ENCODE data around the gene SIPA1L3. TPM values are rescaled to one million over a fixed set of nuclear protein-coding genes. Genes with fewer than 3 reads are reported as not detected.

SIPA1L3 gene
- total RNA-seq, 1 experiment from 2014 or later: 19.9 TPM

GRCh38 chr19:38142176-38143035 is 235.4 kb downstream of the SIPA1L3 start:
- DNase-seq (ENCODE audit: low spot score): peak; percentile 76
- H3K4me3 ChIP-seq (ENCODE audit: low read depth, low read length, poor library complexity, severe bottlenecking): no peak overlapping the region
- no peaks in the 10 kb centered on the region for H3K9me3 ChIP-seq (ENCODE audit: low read depth, low read length, poor library complexity, severe bottlenecking)
- intact Hi-C loops (cut with micrococcal nuclease; ENCODE audit: unreplicated experiment): loop anchor here (10.0 kb wide), 2 partner anchors 82 to 192 kb away; partner anchors contain the start of genes CATSPERG and DPF1
- H3K27ac ChIP-seq (ENCODE audit: low read depth, low read length, poor library complexity, severe bottlenecking): no peak overlapping the region
- no peaks in the 10 kb centered on the region for H3K27me3 ChIP-seq (replicated peaks; ENCODE audit: insufficient read depth, low read depth, low read length, poor library complexity)
- no peak for TF ChIP-seq EZH2 (IDR thresholded peaks at IDR 0.05; ENCODE audit: borderline replicate concordance, low read depth, low read length, poor library complexity, severe bottlenecking)
- peak; percentile 84 for TF ChIP-seq CTCF (conservative IDR thresholded peaks at IDR 0.05; ENCODE audit: low read depth, low read length)
- no TSS peak for BruUV-seq (replicated peaks)
- POLR2A ChIA-PET (ENCODE audit: low non-redundant PET): no interaction called here
- no peaks in the 10 kb centered on the region for H3K36me3 ChIP-seq (ENCODE audit: insufficient read depth, low read length, poor library complexity, severe bottlenecking)
- CTCF ChIA-PET: interaction anchor here (0.6 to 1.3 kb wide), 10 partner anchors 8 to 240 kb away, joined by 3 to 7 read pairs (median 4); partner anchors contain the start of gene SIPA1L3
- H3K4me1 ChIP-seq (ENCODE audit: insufficient read depth, low read length, poor library complexity, severe bottlenecking): no peaks in the 10 kb centered on the region

GRCh38 chr19:38143847-38144246 is 236.8 kb downstream of the SIPA1L3 start:
- no peak for TF ChIP-seq CTCF (conservative IDR thresholded peaks at IDR 0.05; ENCODE audit: low read depth, low read length)
- no peak for TF ChIP-seq EZH2 (IDR thresholded peaks at IDR 0.05; ENCODE audit: borderline replicate concordance, low read depth, low read length, poor library complexity, severe bottlenecking)
- Histone ChIP-seq H3K4me1 (ENCODE audit: insufficient read depth, low read length, poor library complexity, severe bottlenecking) (no peaks in the 10 kb centered on the region), H3K4me3 (ENCODE audit: low read depth, low read length, poor library complexity, severe bottlenecking) (no peak overlapping the region), H3K9me3 (ENCODE audit: low read depth, low read length, poor library complexity, severe bottlenecking) (no peaks in the 10 kb centered on the region), H3K27ac (ENCODE audit: low read depth, low read length, poor library complexity, severe bottlenecking) (no peak overlapping the region), H3K27me3 (replicated peaks; ENCODE audit: insufficient read depth, low read depth, low read length, poor library complexity) (no peaks in the 10 kb centered on the region), H3K36me3 (ENCODE audit: insufficient read depth, low read length, poor library complexity, severe bottlenecking) (no peaks in the 10 kb centered on the region)
- no peak for DNase-seq (ENCODE audit: low spot score)
- intact Hi-C loops (cut with micrococcal nuclease; ENCODE audit: unreplicated experiment): loop anchor here (10.0 kb wide), 2 partner anchors 81 to 191 kb away; partner anchors contain the start of genes CATSPERG and DPF1
- CTCF ChIA-PET: interaction anchor here (0.5 kb wide), 1 partner anchor 344 kb away, joined by 3 read pairs; no protein-coding TSS in a partner anchor
- BruUV-seq (replicated peaks): no TSS peak
- POLR2A ChIA-PET (ENCODE audit: low non-redundant PET): no interaction called here

- Histone ChIP-seq H3K27me3 (replicated peaks; ENCODE audit: insufficient read depth, low read depth, low read length, poor library complexity) (no peaks in the 10 kb centered on the region), H3K9me3 (ENCODE audit: low read depth, low read length, poor library complexity, severe bottlenecking) (no peaks in the 10 kb centered on the region), H3K4me1 (ENCODE audit: insufficient read depth, low read length, poor library complexity, severe bottlenecking) (no peaks in the 10 kb centered on the region), H3K4me3 (ENCODE audit: low read depth, low read length, poor library complexity, severe bottlenecking) (no peak overlapping the region), H3K27ac (ENCODE audit: low read depth, low read length, poor library complexity, severe bottlenecking) (no peak overlapping the region), H3K36me3 (ENCODE audit: insufficient read depth, low read length, poor library complexity, severe bottlenecking) (no peaks in the 10 kb centered on the region)
- intact Hi-C loops (cut with micrococcal nuclease; ENCODE audit: unreplicated experiment): loop anchor here (10.0 kb wide), 2 partner anchors 80 to 190 kb away; partner anchors contain the start of genes CATSPERG and DPF1
- no TSS peak for BruUV-seq (replicated peaks)
- CTCF ChIA-PET: no interaction called here
- DNase-seq (ENCODE audit: low spot score): no peak
- no peak for TF ChIP-seq CTCF (conservative IDR thresholded peaks at IDR 0.05; ENCODE audit: low read depth, low read length)
- no peak for TF ChIP-seq EZH2 (IDR thresholded peaks at IDR 0.05; ENCODE audit: borderline replicate concordance, low read depth, low read length, poor library complexity, severe bottlenecking)
- POLR2A ChIA-PET (ENCODE audit: low non-redundant PET): no interaction called here
Measured at GRCh38 chr19:38144667-38145066, 237.7 kb downstream of the SIPA1L3 start.

All from A673 (cell line).